Right atrium auricular region (tissue), 2 donors: ENCODE data around the gene ACBD4. TPM values are rescaled to one million over a fixed set of nuclear protein-coding genes. Genes with fewer than 3 reads are reported as not detected.

ENCODE experiments used
- DNase-seq: peaks from one replicate; pipeline ENCODE4 v3.0.0-alpha.2; 2019; ENCODE audit warnings: low spot score
- H3K27ac ChIP-seq, 2 donors: fragments of 200-600 bp; sonication (generic); 1 replicate in 1 of 2; 2 replicates in 1 of 2; pipeline ENCODE4 v1.5.1; 2016 to 2019
- H3K27me3 ChIP-seq, 2 donors: fragments of 200-600 bp; sonication (generic); one replicate each; pipeline versions ENCODE4 v1.5.1 to v1.6.0; 2017 to 2019
- H3K36me3 ChIP-seq: fragments of 200-600 bp; sonication (generic); one replicate; pipeline ENCODE4 v1.5.1; 2016
- H3K4me1 ChIP-seq, 2 donors: fragments of 200-600 bp; sonication (generic); one replicate each; pipeline versions ENCODE4 v1.5.1 to v1.6.0; 2017 to 2019
- H3K4me3 ChIP-seq, 2 donors: fragments of 200-600 bp; sonication (generic); 1 replicate in 1 of 2; 2 replicates in 1 of 2; pipeline ENCODE4 v1.5.1; 2017 to 2019; ENCODE audit warnings: mild to moderate bottlenecking in 1 of 2, moderate library complexity in 1 of 2
- H3K9me3 ChIP-seq, 2 donors: fragments of 200-600 bp; sonication (generic); one replicate each; pipeline ENCODE4 v1.5.1; 2019
- total RNA-seq, 2 donors: library from RNA; depleted of rRNA; stranded (reverse); fragments of >200 nt; gene quantifications; one replicate each; pipeline ENCODE4 v1.1.0, GENCODE V29; 2016
- TF ChIP-seq, protein P1 (sequence below), 2 donors: fragments of 200-600 bp; sonication (generic); IDR thresholded peaks; one replicate each; pipeline ENCODE4 v1.5.1; 2019; ENCODE audit warnings: antibody characterized with exemption in 2 of 2

The ACBD4 gene
- total RNA-seq, 2 donors from 2014 or later = 9.0 to 9.4 TPM

DNA sequence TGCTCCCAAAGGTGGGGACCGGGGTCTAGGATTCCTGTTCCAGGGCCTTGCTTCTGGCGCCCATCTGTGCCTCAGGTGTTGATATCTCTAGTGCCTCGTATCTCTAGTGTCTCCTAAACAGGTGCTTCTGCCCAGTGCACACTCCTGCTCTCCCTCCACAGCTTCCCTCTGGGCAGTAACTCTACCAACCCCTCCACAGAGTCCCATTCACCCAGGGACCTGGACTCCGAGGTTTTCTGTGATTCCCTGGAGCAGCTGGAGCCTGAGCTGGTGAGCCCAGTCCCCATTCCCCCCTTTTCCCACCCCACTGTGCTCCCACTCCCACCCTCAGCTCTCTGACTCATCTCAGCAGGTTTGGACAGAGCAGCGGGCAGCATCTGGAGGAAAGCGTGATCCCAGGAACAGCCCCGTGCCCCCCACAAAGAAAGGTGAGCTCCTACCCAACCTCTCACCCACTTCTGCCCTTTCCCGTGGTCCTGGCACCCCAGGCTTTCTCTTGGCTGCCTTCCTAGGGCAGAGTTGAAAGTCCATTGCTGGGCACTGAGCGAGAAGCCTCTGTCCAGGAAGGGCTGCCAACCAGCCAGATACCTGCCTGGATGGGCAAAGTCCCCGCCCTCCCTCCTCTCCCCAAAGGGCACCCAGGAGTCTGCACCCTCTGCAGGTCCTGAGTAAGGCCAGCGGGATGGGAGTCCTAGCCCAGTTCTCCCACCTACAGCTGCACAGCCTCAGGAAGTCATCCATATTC is 2.2 kb downstream of the ACBD4 start:
- Histone ChIP-seq H3K36me3 (no peaks in the 10 kb centered on the region), H3K27me3 (no peaks in the 10 kb centered on the region), H3K4me3 (no peak overlapping the region), H3K4me1 (peaks cover 0 to 18% of the 10 kb centered on the region in 2 donors), H3K27ac (no peak overlapping the region), H3K9me3 (no peaks in the 10 kb centered on the region)
- no peak for DNase-seq
- TF ChIP-seq, protein P1, sequence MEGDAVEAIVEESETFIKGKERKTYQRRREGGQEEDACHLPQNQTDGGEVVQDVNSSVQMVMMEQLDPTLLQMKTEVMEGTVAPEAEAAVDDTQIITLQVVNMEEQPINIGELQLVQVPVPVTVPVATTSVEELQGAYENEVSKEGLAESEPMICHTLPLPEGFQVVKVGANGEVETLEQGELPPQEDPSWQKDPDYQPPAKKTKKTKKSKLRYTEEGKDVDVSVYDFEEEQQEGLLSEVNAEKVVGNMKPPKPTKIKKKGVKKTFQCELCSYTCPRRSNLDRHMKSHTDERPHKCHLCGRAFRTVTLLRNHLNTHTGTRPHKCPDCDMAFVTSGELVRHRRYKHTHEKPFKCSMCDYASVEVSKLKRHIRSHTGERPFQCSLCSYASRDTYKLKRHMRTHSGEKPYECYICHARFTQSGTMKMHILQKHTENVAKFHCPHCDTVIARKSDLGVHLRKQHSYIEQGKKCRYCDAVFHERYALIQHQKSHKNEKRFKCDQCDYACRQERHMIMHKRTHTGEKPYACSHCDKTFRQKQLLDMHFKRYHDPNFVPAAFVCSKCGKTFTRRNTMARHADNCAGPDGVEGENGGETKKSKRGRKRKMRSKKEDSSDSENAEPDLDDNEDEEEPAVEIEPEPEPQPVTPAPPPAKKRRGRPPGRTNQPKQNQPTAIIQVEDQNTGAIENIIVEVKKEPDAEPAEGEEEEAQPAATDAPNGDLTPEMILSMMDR (IDR thresholded peaks at IDR 0.05) = no peak

DNA sequence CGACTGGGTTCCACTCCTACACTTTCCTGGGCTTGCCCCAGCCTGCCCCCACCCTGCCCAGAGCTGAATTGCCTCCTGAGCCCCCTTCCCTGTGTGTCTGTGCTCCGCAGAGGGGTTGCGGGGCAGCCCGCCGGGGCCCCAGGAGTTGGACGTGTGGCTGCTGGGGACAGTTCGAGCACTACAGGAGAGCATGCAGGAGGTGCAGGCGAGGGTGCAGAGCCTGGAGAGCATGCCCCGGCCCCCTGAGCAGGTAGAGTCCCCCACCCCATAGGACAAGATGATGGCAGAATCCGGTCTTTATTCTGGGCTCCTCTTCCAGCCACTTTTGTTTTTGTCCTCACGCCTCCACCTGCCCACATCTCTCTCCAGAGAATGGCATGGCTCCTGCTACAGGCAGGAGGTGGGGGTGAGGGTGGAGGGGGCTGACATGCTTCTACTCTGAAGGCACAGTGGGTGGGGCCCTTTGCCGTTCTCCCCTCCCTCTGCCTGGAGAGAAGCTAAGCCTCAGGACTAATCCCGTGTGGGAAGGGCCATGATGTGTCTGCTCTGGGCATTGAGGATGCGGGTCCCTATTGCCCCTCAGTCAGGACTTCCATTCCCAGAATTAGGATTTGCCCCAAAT is 3.5 kb downstream of the ACBD4 start:
- no peak for DNase-seq
- Histone ChIP-seq H3K4me1 (peaks cover 0 to 27% of the 10 kb centered on the region in 2 donors), H3K9me3 (no peaks in the 10 kb centered on the region), H3K36me3 (no peaks in the 10 kb centered on the region), H3K4me3 (no peak overlapping the region), H3K27me3 (no peaks in the 10 kb centered on the region), H3K27ac (no peak overlapping the region)
- TF ChIP-seq, protein P1 (IDR thresholded peaks at IDR 0.05) = no peak

DNA sequence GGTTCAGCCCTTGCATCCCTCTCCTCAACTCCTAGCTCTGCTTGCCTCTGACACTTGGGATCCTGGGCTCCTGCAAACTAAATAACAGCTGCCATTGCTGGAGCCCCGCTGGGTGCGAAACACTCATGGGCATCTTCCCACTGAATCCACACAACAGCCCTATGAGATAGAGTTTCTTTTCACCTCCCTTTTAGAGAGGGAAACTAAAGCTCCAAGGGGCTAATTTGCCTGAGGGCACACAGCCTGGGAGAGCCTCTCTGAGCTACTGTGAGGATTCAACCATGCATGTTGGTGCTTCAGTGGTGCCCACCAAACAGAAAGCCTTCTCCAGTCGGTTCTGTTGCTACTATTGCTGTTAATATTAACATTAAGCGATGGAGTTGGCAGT is 4.0 kb downstream of the ACBD4 start:
- Histone ChIP-seq H3K36me3 (no peaks in the 10 kb centered on the region), H3K4me1 (peaks cover 0 to 31% of the 10 kb centered on the region in 2 donors), H3K9me3 (no peaks in the 10 kb centered on the region), H3K4me3 (no peak overlapping the region), H3K27ac (no peak overlapping the region), H3K27me3 (no peaks in the 10 kb centered on the region)
- TF ChIP-seq, protein P1 (IDR thresholded peaks at IDR 0.05) = no peak
- no peak for DNase-seq

DNA sequence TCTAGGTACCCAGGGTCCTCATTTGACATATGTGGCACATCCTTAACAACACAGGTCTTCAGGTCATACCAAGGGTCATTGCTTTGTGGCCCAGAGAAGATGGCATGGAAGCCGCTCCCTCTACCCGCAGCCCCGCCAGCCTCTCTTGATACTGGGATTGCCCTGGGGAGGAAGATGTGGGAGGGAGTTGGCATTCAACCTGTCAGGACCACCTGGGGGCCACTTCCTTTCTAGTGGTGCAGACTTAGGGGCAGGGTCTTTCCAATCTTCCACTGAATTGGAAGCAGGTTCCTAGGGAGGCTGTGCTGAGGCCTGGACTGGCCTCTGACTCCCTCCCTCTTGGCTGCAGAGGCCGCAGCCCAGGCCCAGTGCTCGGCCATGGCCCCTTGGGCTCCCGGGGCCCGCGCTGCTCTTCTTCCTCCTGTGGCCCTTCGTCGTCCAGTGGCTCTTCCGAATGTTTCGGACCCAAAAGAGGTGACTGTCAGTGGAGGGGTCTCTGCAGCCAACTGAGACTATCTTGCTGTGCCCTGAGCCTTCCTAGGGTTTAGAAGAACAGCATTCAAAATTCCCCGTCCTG is 7.7 kb downstream of the ACBD4 start:
- Histone ChIP-seq H3K36me3 (no peaks in the 10 kb centered on the region), H3K4me3 (peak overlapping the region in 1 of 2 donors; percentile 55), H3K27ac (peak overlapping the region; percentile 86 to 92), H3K4me1 (peaks cover 0 to 33% of the 10 kb centered on the region in 2 donors), H3K27me3 (no peaks in the 10 kb centered on the region), H3K9me3 (no peaks in the 10 kb centered on the region)
- TF ChIP-seq, protein P1 (IDR thresholded peaks at IDR 0.05) = no peak
- DNase-seq = no peak

DNA sequence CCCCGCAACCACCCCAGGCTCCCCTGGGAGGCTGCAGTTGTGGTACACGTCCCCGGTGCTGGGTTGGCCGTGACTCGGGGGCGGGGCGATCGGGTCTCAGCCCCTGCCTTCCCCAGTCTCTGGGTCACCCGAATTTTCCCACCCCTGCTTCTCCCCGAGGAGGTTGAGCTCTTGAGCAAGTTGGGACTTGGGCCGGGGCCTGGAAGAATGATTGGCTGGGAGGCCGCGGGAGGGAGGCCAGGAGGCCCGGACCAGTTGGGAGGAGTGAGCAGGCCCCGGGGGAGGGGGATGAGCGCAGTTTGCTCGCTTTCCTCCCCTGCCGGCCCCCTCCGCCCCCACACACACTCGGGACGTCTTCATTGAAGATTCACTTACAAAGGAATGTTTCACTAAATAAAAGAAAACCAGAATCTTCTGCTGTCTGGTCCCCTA is 8.3 kb downstream of the ACBD4 start:
- Histone ChIP-seq H3K27ac (peak overlapping the region; percentile 86 to 92), H3K27me3 (no peaks in the 10 kb centered on the region), H3K4me1 (peaks cover 0 to 33% of the 10 kb centered on the region in 2 donors), H3K4me3 (peak overlapping the region; percentile 21 to 55), H3K9me3 (no peaks in the 10 kb centered on the region), H3K36me3 (no peaks in the 10 kb centered on the region)
- TF ChIP-seq, protein P1 (IDR thresholded peaks at IDR 0.05) = no peak
- DNase-seq = peak; percentile 90
